ENCODE results near the gene LAIR2. TPM values are rescaled to one million over a fixed set of nuclear protein-coding genes. Genes with fewer than 3 reads are reported as not detected.
A peak's percentile ranks its signal among the peaks of the same experiment; 100 is the strongest.

The LAIR2 gene
- total and polyA plus RNA-seq, 12 donors = 0.91 to 1.4 TPM; not detected in 10

DNA sequence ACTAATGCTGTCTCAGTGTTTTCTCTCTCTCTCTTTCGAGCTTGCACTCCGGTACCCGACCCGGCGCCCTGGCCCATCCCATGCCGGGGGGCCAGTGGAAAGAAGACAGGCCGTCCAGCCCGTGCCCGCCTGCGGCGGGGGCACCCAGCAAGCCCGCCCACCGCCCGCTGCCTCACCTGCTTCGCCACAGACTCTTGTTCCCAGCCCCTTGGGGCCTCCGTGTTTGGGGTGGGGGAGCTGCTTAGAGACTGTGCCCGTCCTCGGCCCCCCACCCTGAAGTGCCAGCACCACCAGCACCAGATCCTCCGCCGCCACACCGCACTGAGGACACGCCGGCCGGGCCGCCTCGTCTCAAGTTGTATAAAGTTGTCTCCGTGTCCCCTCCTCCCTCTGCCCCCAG is 41.4 kb upstream of the LAIR2 start:
- no peak overlapping the region for H3K4me3 ChIP-seq
- intact Hi-C loops (cut with DNase I) = no loop called here
- H3K27me3 ChIP-seq = no peaks in the 10 kb centered on the region
- H3K9me3 ChIP-seq (replicated peaks in 1 of 3) = no peaks in the 10 kb centered on the region
- TF ChIP-seq POLR2A (IDR thresholded peaks at IDR 0.05) = no peak
- TF ChIP-seq, protein P1, sequence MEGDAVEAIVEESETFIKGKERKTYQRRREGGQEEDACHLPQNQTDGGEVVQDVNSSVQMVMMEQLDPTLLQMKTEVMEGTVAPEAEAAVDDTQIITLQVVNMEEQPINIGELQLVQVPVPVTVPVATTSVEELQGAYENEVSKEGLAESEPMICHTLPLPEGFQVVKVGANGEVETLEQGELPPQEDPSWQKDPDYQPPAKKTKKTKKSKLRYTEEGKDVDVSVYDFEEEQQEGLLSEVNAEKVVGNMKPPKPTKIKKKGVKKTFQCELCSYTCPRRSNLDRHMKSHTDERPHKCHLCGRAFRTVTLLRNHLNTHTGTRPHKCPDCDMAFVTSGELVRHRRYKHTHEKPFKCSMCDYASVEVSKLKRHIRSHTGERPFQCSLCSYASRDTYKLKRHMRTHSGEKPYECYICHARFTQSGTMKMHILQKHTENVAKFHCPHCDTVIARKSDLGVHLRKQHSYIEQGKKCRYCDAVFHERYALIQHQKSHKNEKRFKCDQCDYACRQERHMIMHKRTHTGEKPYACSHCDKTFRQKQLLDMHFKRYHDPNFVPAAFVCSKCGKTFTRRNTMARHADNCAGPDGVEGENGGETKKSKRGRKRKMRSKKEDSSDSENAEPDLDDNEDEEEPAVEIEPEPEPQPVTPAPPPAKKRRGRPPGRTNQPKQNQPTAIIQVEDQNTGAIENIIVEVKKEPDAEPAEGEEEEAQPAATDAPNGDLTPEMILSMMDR (IDR thresholded peaks at IDR 0.05) = no peak
- peaks cover 0 to 63% of the 10 kb centered on the region in 2 donors for H3K36me3 ChIP-seq (replicated peaks in 1 of 2)
- WGBS, 4 donors = 77 to 82% (median 80%) methylated on average over 17 to 27 of the region's 27 CpGs
- peaks cover 16 to 27% of the 10 kb centered on the region in 2 donors for H3K4me1 ChIP-seq (replicated peaks in 1 of 2)
- H3K27ac ChIP-seq = peak overlapping the region in 2 of 5 donors; percentile 2 to 8
- peak in 3 of 7 donors; percentile 31 to 39 (median 36) for DNase-seq

DNA sequence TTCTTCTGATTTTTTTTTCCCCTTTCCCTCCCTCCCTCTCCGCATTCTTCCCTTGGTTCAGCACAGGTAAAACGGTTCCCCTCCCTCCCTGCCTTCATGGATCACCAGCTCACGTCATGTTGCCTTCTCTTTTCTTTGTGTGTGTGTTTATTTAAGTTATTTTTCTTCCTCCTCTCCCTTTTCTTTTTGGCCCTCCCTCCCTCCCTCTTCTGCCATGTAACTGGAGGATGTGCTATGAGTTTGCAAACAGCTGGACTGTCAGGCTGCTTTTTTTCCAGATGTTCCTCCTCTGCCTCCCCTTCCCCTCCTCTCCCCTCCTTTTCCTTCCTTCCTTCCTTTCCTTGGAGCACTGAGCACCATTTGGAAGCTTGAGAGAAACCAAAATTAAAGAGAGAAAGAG is 41.0 kb upstream of the LAIR2 start:
- intact Hi-C loops (cut with DNase I) = no loop called here
- Histone ChIP-seq H3K27ac (peak overlapping the region in 3 of 5 donors; percentile 94 to 99 (median 98)), H3K36me3 (replicated peaks in 1 of 2) (peaks cover 0 to 59% of the 10 kb centered on the region in 2 donors), H3K4me3 (no peak overlapping the region), H3K27me3 (no peaks in the 10 kb centered on the region), H3K4me1 (replicated peaks in 1 of 2) (peaks cover 16 to 27% of the 10 kb centered on the region in 2 donors), H3K9me3 (replicated peaks in 1 of 3) (no peaks in the 10 kb centered on the region)
- WGBS, 4 donors = 51 to 68% (median 62%) methylated on average over 3 of the region's 3 CpGs
- no peak for DNase-seq
- TF ChIP-seq, protein P1 (IDR thresholded peaks at IDR 0.05) = no peak
- TF ChIP-seq POLR2A (IDR thresholded peaks at IDR 0.05) = no peak

DNA sequence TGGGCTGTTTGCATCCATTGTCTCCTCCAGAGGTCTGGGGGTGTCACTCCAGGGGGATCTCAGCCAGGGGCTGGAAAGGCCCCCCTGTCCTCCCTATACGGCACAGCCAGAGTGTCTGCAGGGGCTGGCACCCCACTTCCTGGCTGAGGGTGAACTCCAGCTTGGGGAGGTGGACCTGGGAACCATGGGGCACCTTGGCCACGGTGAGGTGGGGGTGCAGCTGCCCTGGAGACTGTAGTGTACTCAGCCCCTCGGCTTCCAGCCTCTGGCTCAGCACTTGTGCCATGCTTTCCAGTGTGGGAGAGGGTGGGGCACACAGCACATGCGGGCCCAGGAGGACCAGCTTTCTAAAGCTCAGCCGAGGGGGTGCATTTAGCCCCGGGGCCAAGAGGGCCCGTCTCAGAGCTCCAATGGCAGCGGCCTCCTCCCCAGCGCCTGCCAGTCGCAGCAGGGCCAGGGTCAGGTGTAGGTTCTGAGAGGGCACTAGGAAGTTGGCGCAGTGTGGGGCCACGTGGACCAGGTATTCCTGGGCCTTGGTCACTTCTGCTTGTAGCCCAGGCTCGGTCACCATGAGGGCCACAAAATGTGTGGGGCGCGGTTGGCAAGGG is 40.5 kb upstream of the LAIR2 start:
- Histone ChIP-seq H3K4me1 (replicated peaks in 1 of 2) (peaks cover 16 to 27% of the 10 kb centered on the region in 2 donors), H3K4me3 (peak overlapping the region in 1 of 4 donors; percentile 67), H3K27me3 (no peaks in the 10 kb centered on the region), H3K9me3 (replicated peaks in 1 of 3) (no peaks in the 10 kb centered on the region), H3K27ac (peak overlapping the region; percentile 91 to 99 (median 95)), H3K36me3 (replicated peaks in 1 of 2) (peaks cover 0 to 53% of the 10 kb centered on the region in 2 donors)
- 74 to 100% (median 76%) methylated on average over 3 to 15 of the region's 15 CpGs for WGBS, 4 donors
- intact Hi-C loops (cut with DNase I) = no loop called here
- no peak for TF ChIP-seq POLR2A (IDR thresholded peaks at IDR 0.05)
- TF ChIP-seq, protein P1 (IDR thresholded peaks at IDR 0.05) = no peak
- DNase-seq = peak in 4 of 7 donors; percentile 22 to 39 (median 38)

DNA sequence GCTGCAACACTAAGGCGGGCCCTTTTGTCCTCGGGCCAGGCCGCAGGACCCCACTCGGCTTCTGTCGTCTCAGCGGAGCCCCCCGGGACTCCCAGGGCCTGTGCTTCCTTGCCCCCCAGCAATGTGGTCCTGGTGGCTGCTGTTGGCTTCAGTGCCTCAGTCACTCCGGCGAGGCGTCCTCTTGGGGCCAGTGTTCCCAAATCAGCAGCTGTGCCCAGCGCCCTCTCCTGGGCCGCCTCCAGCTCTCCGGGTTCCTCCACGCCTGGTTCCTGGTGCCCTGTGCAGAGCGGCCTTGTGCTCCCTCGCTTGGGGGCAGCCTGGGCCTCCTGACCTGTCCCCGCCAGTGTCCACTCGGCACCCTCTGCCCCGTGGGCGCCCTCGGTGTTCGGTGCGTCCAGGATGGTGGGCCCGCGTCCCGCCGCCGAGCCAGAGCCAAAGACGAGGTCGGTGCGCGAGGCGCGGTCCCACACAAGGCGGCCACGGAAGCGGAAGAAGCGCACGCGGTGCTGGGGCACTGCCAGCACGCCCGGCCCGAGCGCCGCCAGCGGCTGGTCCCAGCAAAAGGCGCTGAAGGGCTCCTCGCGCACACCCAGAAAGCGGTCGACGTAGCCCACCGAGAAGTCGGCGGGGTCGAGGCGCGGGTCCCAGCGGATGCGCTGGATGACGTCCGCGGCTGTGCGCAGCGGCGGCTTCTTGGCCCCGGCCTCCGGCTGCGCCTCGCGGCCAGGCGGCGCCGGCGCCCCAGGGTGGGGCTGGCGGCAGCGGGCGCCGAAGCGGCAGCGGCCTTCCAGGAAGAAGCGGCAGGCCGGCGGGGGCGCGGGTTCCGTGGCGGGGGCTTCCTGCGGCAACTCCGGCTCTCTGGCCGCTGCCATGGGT is 39.7 kb upstream of the LAIR2 start:
- intact Hi-C loops (cut with DNase I) = no loop called here
- no peaks in the 10 kb centered on the region for H3K27me3 ChIP-seq
- peak overlapping the region in 3 of 4 donors; percentile 9 to 67 (median 32) for H3K4me3 ChIP-seq
- WGBS, 4 donors = 6 to 30% (median 13%) methylated on average over 6 to 91 of the region's 91 CpGs
- TF ChIP-seq POLR2A (IDR thresholded peaks at IDR 0.05) = no peak
- TF ChIP-seq, protein P1 (IDR thresholded peaks at IDR 0.05) = peak in 4 of 6 experiments; percentile 14 to 35 (median 30)
- DNase-seq = peak; percentile 74 to 82 (median 79)
- peaks cover 0 to 46% of the 10 kb centered on the region in 2 donors for H3K36me3 ChIP-seq (replicated peaks in 1 of 2)
- H3K9me3 ChIP-seq (replicated peaks in 1 of 3) = no peaks in the 10 kb centered on the region
- peaks cover 16 to 30% of the 10 kb centered on the region in 2 donors for H3K4me1 ChIP-seq (replicated peaks in 1 of 2)
- peak overlapping the region; percentile 91 to 99 (median 95) for H3K27ac ChIP-seq
